ENCODE measurements around the gene G3BP1.

- no peak for TF ChIP-seq CTCF (IDR thresholded peaks at IDR 0.05)
- no peak for TF ChIP-seq POLR2A (IDR thresholded peaks at IDR 0.05)
Observed at GRCh38 chr5:151764801-151765200, 7.0 kb upstream of the G3BP1 start.

Measured in uterus (tissue), 2 donors.